ENCODE measurements around the gene ZNF428.
"Not testable (repeated sequence)": the region's sequence is repeated elsewhere in the genome, so short reads cannot be mapped to it uniquely, and the experiment has no call there.

The ZNF428 gene

DNA sequence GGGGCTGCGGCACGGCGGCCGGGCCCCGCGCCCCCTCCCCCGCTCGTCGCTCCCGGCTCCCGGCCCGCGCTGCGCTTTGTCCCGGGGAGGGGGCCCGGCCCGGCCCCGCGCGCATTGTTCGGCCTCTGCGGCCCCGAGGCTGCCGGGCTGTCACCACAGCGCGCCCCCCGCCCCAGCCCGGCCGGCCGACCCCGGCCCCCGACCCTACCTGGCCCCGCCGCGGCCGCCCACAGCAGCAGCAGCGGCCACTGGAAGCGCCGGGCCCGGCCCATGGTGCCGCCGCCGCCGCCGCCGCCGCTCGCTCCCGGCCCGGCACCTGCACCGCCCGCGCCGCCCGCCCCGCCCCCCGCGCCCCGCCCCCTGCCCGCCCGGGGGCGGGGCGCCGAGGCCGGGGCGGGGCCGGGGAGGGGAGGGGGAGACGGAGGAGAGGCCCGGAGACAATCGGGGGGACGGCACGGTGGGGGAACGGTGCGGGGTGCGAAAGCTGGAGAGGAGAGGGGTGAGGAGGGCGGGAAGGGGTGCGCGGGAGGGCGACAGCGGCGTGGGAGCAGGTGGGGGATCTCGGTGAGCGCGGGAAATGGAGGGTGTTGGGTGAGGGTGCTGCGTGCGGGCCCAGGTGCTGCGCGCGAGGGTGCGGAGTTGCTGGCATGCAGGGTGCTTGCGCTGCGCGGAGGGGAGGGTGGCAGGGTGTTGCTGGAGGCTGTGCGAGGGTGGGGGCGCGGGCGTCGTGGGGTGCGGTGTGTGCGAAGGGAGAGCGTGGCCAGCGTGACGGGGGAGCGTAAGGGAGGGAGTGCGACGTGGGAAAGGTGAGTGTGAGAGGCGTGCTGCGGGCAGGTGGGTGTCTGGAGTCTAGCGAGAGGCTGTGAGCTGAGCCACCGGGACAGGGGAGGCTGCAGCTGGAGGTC lies 20.3 kb upstream of the ZNF428 start, which contains the start of gene CADM4:
Gene CADM4 (minus strand): TSS at position 332 of the 905 bp plus-strand sequence. CDS start 60 bp downstream, at position 272.
- peak; percentile 65 for DNase-seq

GRCh38 chr19:43638995-43639518 lies 19.6 kb upstream of the ZNF428 start:
- no peak for DNase-seq

DNA sequence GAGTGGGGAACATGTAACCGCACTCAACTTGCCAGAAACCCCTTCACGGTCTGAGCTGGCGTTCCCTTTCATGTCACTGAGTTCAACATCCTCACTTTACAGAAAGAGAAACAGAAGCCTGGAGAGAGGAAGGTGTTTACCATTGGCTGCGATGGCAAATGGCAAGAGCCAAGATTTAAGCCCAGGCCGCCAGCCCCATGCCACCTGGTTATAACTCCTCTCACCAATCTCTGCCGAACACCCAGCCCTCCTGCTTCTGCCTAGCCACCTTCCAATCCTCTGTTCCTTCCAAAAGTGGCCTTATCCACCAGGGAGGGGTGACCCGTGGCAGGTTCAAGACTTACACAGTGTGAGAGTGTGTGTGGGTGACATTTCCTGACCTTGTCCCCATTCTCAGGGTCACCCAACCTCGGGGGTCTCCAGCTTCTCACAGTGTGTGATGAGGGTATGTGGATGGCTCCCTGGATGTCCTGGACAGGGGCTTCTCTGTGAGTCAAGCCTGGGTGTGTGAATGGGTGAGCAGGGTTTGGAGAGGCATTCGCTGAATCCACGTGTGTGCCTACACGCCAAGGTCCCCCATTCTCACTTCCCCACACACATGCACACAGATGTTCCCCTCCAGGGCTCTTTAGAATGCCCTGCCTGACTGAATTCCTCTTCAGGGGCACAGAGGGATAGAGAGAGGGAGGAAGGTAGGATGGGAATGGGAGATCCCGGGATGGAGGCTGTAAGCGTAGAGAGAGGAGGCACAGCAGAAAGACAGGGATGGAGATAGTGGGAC lies 19.0 kb upstream of the ZNF428 start:
- DNase-seq = no peak

GRCh38 chr19:43636121-43636683 lies 16.8 kb upstream of the ZNF428 start:
- no peak for DNase-seq

DNA sequence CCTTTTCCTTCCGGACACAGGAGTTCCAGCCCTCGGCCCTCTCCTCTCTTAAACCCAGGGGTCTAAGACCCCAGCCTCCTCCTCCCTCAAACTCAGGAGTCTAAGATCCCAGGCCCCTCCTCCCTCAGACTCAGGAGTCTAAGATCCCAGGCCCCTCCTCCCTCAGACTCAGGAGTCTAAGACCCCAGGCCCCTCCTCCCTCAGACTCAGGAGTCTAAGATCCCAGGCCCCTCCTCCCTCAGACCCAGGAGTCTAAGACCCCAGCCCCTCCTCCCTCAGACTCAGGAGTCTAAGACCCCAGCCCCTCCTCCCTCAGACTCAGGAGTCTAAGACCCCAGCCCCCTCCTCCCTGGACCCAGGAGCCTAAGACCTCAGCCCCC lies 16.1 kb upstream of the ZNF428 start:
- DNase-seq = not testable (repeated sequence)

DNA sequence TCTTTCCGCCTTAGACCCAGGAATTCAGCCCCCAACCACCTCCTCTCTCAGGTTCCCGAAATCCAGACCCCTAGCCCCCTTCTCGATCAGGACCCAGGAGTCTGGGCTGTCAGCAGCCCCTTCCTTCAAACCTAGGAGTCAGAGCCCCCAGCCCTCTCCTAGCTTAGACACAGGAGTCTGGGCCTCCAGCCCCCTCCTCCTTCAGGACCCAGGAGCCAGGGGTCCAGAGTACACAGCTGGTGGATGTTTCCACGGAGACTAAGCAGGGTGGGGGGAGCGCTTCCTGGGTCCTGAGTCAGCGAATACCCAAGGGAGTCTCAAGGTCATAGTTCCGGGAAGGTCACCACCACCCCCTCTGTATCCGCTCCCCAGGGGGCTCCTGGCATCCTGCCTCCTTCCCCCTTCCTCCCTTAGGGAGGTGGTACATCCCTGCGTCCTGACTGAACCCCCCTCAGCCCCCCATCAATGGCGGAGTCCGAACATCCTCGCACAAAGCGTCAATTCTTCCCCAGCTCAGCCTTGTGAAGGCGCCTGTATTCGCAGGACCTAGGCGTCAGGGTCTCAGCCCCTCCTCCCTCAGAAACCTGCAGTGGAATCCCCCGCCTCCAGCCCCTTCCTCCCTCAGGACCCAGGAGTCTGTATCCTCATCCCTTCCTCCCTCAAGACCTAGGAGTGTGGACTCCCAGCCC lies 15.6 kb upstream of the ZNF428 start:
- no peak for DNase-seq

GRCh38 chr19:43634506-43634871 lies 15.1 kb upstream of the ZNF428 start:
- DNase-seq = no peak

DNA sequence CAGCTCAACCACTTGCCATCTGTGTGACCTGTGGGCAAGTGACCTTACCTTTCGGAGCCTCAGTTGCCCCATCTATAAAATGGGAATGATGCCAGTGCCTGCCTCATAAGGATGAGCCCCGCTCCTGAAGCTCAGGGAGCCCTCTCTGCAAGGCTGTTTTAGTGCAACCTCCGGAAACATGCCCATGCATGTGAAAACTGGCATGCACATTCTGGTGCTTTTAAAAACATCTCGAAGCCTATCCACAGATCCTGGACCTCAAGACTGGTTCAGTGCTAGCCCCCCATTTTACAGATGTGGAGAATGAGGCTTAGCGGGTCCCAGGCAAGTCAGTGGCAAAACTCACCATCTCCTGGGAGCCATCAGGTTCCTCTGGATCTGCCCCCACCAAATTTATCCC lies 14.6 kb upstream of the ZNF428 start:
- no peak for DNase-seq

GRCh38 chr19:43633520-43633919 lies 14.1 kb upstream of the ZNF428 start:
- no peak for DNase-seq

- DNase-seq = no peak
These were observed 12.1 kb upstream of the ZNF428 start for GRCh38 chr19:43631491-43631890.

- DNase-seq = no peak
These were observed 9.4 kb upstream of the ZNF428 start for GRCh38 chr19:43628646-43629326.

DNA sequence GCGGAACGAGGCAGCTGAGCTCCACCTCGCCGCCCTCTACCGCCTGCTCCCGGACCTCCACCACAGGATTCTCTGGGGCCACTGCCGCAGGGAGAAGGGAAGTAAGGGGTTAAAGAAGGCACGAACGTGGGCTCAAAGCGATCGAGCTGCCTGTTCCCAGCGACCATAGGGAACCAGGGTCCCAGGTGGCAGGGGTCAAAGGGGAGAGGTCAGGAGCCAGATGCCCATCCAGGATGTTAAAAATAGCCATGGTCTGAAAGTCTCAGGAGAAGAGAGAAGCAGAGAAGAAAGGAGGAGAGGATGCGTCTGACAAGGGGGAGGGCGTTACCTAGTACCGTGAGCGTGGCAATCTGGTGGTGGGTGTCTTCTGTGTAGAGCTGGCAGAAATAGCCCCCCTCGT lies 7.4 kb upstream of the ZNF428 start:
- DNase-seq = no peak

DNA sequence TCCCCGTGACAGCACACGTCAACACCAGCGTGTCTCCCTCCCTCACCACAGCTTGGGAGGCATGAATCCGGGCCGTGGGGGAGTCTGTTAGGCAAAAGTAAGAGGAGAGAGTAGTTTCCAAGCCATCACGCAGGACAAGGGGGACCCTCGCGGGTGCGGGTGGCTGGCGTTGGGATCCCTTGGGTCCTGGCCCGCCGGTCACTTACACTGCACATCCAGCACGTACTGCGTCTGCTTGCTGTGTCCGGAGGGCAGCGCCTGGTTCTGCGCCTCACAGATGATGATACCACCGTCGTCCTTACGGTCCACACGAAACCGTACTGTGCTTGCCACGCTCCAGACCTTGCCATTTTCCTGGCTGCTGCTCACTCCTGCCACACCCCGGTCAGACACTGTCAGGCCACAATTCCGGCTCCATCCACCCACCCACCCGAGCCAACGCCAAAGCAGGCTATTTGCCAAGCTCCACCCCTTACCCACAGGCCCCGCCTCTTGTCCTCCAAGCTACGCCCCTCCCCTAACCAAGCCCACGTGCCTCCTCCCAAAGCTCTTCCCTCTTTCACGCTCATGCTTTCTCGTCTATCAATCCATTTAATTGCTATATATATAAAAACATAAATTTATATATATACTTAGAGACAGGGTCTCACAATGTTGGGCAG lies 6.6 kb upstream of the ZNF428 start:
- DNase-seq = peak; percentile 34

DNA sequence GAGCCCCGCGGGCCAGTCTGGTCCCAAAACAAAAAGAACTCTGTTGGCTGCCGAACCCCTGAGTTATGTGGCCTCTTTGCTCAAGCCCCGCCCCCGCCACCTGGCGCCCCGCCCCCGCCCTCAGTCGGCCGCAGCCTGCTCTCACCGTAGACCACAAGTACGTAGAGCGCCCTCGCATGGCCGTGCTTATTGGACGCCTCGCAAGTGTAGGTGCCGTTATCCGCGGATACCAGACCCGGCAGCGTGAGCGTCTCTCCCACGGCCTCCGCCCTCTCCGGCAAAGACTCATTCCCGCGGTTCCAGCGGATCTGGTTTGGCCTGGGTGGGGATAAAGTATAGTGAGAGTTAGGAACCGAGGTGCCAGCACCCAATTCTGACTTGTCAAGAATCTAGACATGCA lies 5.5 kb upstream of the ZNF428 start:
- DNase-seq = peak; percentile 93

DNA sequence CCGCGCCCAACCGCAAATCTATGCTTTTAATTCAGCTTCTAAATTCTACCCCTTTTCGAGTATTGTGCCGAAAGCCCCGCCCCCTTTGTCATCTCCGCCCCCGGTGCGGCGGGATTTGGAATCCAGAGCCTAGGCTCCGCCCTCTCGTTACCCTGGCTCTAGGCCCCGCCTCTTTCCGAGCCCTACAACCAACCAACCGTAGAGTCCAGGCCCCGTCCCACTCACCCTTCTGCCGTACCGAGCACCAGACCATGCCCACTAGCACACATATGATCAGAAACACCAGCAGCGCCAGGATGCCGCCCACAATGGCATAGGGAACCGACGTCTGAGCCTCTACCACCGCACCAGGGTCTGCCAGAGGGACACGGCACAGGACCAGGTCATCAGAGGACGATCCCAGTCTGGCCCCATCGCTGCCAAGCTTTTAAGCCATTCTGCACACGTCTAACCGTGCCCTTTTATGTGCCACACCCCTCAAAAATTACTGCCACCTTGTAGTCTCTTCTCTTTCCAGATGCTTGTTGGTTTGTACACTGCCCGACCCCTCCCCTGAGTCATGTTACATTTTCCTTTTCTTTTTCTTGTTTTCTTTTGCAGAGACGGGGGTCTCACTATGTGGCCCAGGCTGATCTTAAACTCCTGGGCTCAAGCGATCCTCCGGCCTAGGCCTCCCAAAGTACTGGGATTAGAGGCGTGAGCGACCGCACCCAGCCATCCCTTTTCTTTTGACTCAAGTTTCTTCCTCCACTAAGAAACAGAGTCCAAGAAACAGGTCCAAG lies 4.7 kb upstream of the ZNF428 start:
- peak; percentile 24 for DNase-seq

- DNase-seq = no peak
These were observed 3.5 kb upstream of the ZNF428 start for GRCh38 chr19:43622956-43623355.

GRCh38 chr19:43622070-43622469 lies 2.6 kb upstream of the ZNF428 start:
- no peak for DNase-seq

- peak; percentile 91 for DNase-seq
These were observed 902 bp upstream of the ZNF428 start for GRCh38 chr19:43620061-43621001.

GRCh38 chr19:43618921-43619261 lies 538 bp downstream of the ZNF428 start:
- peak; percentile 44 for DNase-seq

DNA sequence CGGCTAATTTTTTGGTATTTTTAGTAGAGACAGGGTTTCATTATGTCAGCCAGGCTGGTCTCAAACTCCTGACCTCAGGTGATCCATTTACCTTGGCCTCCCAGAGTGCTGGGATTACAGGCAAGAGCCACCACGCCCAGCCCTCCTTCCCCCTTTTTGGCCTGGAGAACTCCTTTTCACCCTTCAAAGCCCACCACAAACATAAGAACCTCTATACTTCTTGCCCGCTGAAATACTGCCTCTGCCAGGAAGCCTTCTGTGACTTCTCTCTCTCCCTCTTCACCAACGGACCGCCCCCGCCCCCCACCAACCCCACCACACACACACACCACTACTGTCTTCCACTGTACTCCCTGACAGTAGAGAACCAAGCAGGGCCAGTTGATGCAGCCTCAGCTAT lies 2.5 kb downstream of the ZNF428 start:
- no peak for DNase-seq

All from CD4-positive, alpha-beta T cell treated with Interleukin-17A for 4 hours (primary cell).